Endothelial cell of umbilical vein (primary cell): ENCODE measurements around the gene PTTG1IP. TPM values are rescaled to one million over a fixed set of nuclear protein-coding genes. Genes with fewer than 3 reads are reported as not detected.

ENCODE experiments used
- BruUV-seq: library from RNA; stranded (reverse); fragments of 400-500 nt; replicated peaks from 2 replicates; lab custom pipeline; 2021; lab: Mats Ljungman, UMichigan
- CTCF ChIA-PET: fragments of 300-600, 350-600 bp; sonication (Branson Sonifier 250); formaldehyde crosslinking; loops from one replicate; lab custom pipeline; 2021; ENCODE audit warnings: antibody characterized with exemption, inconsistent platforms; lab: Charles Lee
- POLR2A ChIA-PET: fragments of 300-600, 350-600 bp; sonication (Branson Sonifier 250); formaldehyde crosslinking; loops from one replicate; lab custom pipeline; 2021; ENCODE audit warnings: antibody characterized with exemption, inconsistent platforms; lab: Charles Lee
- DNase-seq: peaks from one replicate; pipeline ENCODE4 v3.0.0-alpha.2; 2011; ENCODE audit warnings: low read depth, low spot score
- FAIRE-seq: peaks from 2 replicates; lab custom pipeline; 2011; peaks lifted over from hg19 to GRCh38; lab: Jason Lieb, UNC
- H2AFZ ChIP-seq: 2 replicates; pipeline ENCODE4 v1.6.0; 2012; ENCODE audit warnings: low read depth, low read length, control low read depth, inconsistent platforms
- H3K27ac ChIP-seq: 2 replicates; pipeline ENCODE4 v1.5.1; 2011; ENCODE audit warnings: low read depth, mild to moderate bottlenecking, control low read depth, low read length, moderate library complexity; ENCODE audit not compliant: insufficient read depth
- H3K27me3 ChIP-seq, 2 experiments: 2 replicates each; pipeline versions ENCODE4 v1.6.0 to v1.6.1; 2011; ENCODE audit warnings: low read length in 2 of 2, mixed read lengths in 1 of 2; ENCODE audit not compliant: control insufficient read depth in 2 of 2, insufficient read depth in 2 of 2
- H3K36me3 ChIP-seq, 2 experiments: 2 replicates in 1 of 2; 3 replicates in 1 of 2; pipeline ENCODE4 v1.5.1; 2011; ENCODE audit warnings: low read length in 2 of 2, mild to moderate bottlenecking in 1 of 2, moderate library complexity in 1 of 2; ENCODE audit not compliant: control insufficient read depth in 2 of 2, insufficient read depth in 2 of 2; ENCODE audit errors: extremely low read depth in 1 of 2
- H3K4me1 ChIP-seq: 3 replicates; pipeline ENCODE4 v1.5.1; 2011; ENCODE audit warnings: mild to moderate bottlenecking, low read length; ENCODE audit not compliant: control insufficient read depth, insufficient read depth; ENCODE audit errors: extremely low read depth
- H3K4me2 ChIP-seq: 2 replicates; pipeline ENCODE4 v1.6.1; 2011; ENCODE audit warnings: low read length, control low read depth, mixed read lengths; ENCODE audit not compliant: insufficient read depth
- H3K4me3 ChIP-seq, 3 experiments: fragments of 200-600 bp in 1 of 3; sonication (generic), shearing (Covaris generic) in 1 of 3; replicated peaks in 1 of 3; 2 replicates each; pipeline ENCODE4 v1.5.1; 2011 to 2016; ENCODE audit warnings: control low read depth in 3 of 3, low read length in 3 of 3, mild to moderate bottlenecking in 2 of 3, inconsistent platforms in 1 of 3, low read depth in 1 of 3, moderate library complexity in 1 of 3; ENCODE audit not compliant: insufficient read depth in 1 of 3
- H3K79me2 ChIP-seq: 2 replicates; pipeline ENCODE4 v1.6.0; 2012; ENCODE audit warnings: low read length, inconsistent platforms; ENCODE audit not compliant: control insufficient read depth, insufficient read depth
- H3K9ac ChIP-seq: replicated peaks from 2 replicates; pipeline ENCODE3; 2011; ENCODE audit warnings: low read length, control low read depth; ENCODE audit not compliant: insufficient read depth; ENCODE audit errors: extremely low read depth
- H3K9me1 ChIP-seq: replicated peaks from 3 replicates; pipeline ENCODE4 v1.6.0; 2011; ENCODE audit warnings: mild to moderate bottlenecking, low read length; ENCODE audit not compliant: control insufficient read depth, insufficient read depth; ENCODE audit errors: extremely low read depth
- H3K9me3 ChIP-seq: replicated peaks from 2 replicates; pipeline ENCODE4 v1.5.1; 2012; ENCODE audit warnings: low read length, inconsistent platforms; ENCODE audit not compliant: control insufficient read depth, insufficient read depth
- H4K20me1 ChIP-seq: replicated peaks from 2 replicates; pipeline ENCODE3; 2011; ENCODE audit warnings: mild to moderate bottlenecking, low read length; ENCODE audit not compliant: control insufficient read depth, insufficient read depth; ENCODE audit errors: extremely low read depth
- CTCF ChIP-seq, 2 donors: IDR thresholded peaks; 1 replicate in 1 of 2; 2 replicates in 1 of 2; pipeline ENCODE4 v1.5.1; 2011; ENCODE audit warnings: low read length in 2 of 2, mild to moderate bottlenecking in 2 of 2, moderate library complexity in 2 of 2, control low read depth in 1 of 2, inconsistent platforms in 1 of 2, low read depth in 1 of 2; ENCODE audit not compliant: insufficient read depth in 1 of 2; ENCODE audit errors: extremely low read depth in 1 of 2
- POLR2A ChIP-seq: IDR thresholded peaks from 2 replicates; pipeline ENCODE4 v1.6.1; 2012; ENCODE audit warnings: low read depth, mild to moderate bottlenecking, control low read depth, low read length
- dilution Hi-C: fragments of 300-500 bp; cut with MboI; formaldehyde crosslinking; loops from one replicate; pipeline ENCODE4 v1.15.0; 2019; ENCODE audit warnings: low sequenced_read_pairs; ENCODE audit not compliant: extremely low pct_ligation_motif_present
- intact Hi-C: fragments of 100-400 bp; cut with micrococcal nuclease; formaldehyde crosslinking; loops from one replicate; pipeline ENCODE4 v1.10.0; 2022
- polyA plus RNA-seq, 4 experiments: library from polyadenylated mRNA; depleted of rRNA in 3 of 4; stranded (reverse) in 3 of 4; unstranded in 1 of 4; fragments of >200 nt; gene quantifications; 2 replicates each; pipeline versions ENCODE4 v1.2.1 to v1.2.3, GENCODE V29; 2011 to 2012; ENCODE audit warnings: missing spikeins in 1 of 4
- total RNA-seq: library from RNA; stranded (reverse); gene quantifications from 2 replicates; pipeline ENCODE4 v1.2.3, GENCODE V29; 2021

The PTTG1IP gene
- total and polyA plus RNA-seq, 2 donors (not counting 3 experiments of a cell fraction or from before 2014, with no cell fraction given) = 342 to 415 TPM

GRCh38 chr21:44868707-44869106 lies 4.8 kb downstream of the PTTG1IP start:
- POLR2A ChIA-PET = no interaction called here

More at GRCh38 chr21:44868707-44869106, 4.8 kb downstream of the PTTG1IP start:
- Histone ChIP-seq H3K27ac (peak overlapping the region; percentile 97), H3K79me2 (peaks cover 91% of the 10 kb centered on the region), H3K9ac (peak overlapping the region; percentile 83), H3K27me3 (no peaks in the 10 kb centered on the region), H3K4me3 (no peak overlapping the region), H3K9me3 (no peaks in the 10 kb centered on the region), H3K9me1 (no peaks in the 10 kb centered on the region), H3K36me3 (peaks cover 8 to 16% of the 10 kb centered on the region in 2 experiments), H4K20me1 (no peaks in the 10 kb centered on the region), H3K4me1 (peaks cover 64% of the 10 kb centered on the region), H2AFZ (no peak overlapping the region), H3K4me2 (peak overlapping the region; percentile 89)
- no peak for DNase-seq
- CTCF ChIA-PET = interaction anchor here (1.4 kb wide), 1 partner anchor 22 kb away, joined by 7 read pairs; no protein-coding TSS in a partner anchor
- no peak for TF ChIP-seq CTCF (IDR thresholded peaks at IDR 0.05; ENCODE audit: extremely low read depth in 1 of 2, insufficient read depth in 1 of 2, low read depth in 1 of 2, low read length in 2 of 2)
- TF ChIP-seq POLR2A = peak; percentile 5
- dilution Hi-C loops (no loop called here), intact Hi-C loops (no loop called here)
- BruUV-seq = no TSS peak
- no peak for FAIRE-seq
